HCT116 (cell line): ENCODE results near the gene PPP3R1. TPM values are rescaled to one million over a fixed set of nuclear protein-coding genes. Genes with fewer than 3 reads are reported as not detected.
A peak's percentile ranks its signal among the peaks of the same experiment; 100 is the strongest.

Experiments used
- ATAC-seq: fragments of 200-7000 bp; cut with Tn5 transposase; 2 replicates; pipeline ENCODE4 v1.9.1; 2020; ENCODE audit warnings: mild to moderate bottlenecking, moderate library complexity
- BruUV-seq: library from RNA; stranded (reverse); fragments of 400-500 nt; replicated peaks from 2 replicates; lab custom pipeline; 2021; lab: Mats Ljungman, UMichigan
- CTCF ChIA-PET: fragments of 300-600 bp; sonication (Branson Sonifier 250); formaldehyde crosslinking; loops from one replicate; lab custom pipeline; 2021; ENCODE audit warnings: antibody characterized with exemption; lab: Charles Lee
- POLR2A ChIA-PET: fragments of 300-600, 350-600 bp; sonication (Branson Sonifier 250); formaldehyde crosslinking; loops from one replicate; lab custom pipeline; 2021; ENCODE audit warnings: antibody characterized with exemption; lab: Charles Lee
- RAD21 ChIA-PET, 2 experiments: fragments of 300-600 bp; sonication (Branson Sonifier 250); formaldehyde crosslinking; loops; one replicate each; lab custom pipeline; 2023; ENCODE audit warnings: low total read pairs in 2 of 2; ENCODE audit not compliant: uncharacterized antibody in 2 of 2, unreplicated experiment in 2 of 2, low non-redundant PET in 1 of 2; lab: Charles Lee
- DNase-seq: peaks from one replicate; pipeline ENCODE4 v3.0.0-alpha.2; 2010; ENCODE audit warnings: low read depth, low spot score
- H2AFZ ChIP-seq: fragments of 200-600 bp; shearing (Covaris generic), sonication (generic); 2 replicates; pipeline ENCODE4 v1.6.1; 2017; ENCODE audit warnings: low read depth, mixed run types, mixed read lengths, antibody characterized with exemption, low read length; ENCODE audit not compliant: poor library complexity, severe bottlenecking
- H3K27ac ChIP-seq: 2 replicates; pipeline ENCODE4 v1.5.1; 2012; ENCODE audit warnings: low read depth, low read length
- H3K27me3 ChIP-seq: fragments of 200-600 bp; sonication (generic); 2 replicates; pipeline ENCODE4 v1.6.1; 2016; ENCODE audit warnings: mixed run types, low read length, mixed read lengths; ENCODE audit not compliant: insufficient read depth
- H3K36me3 ChIP-seq, 2 experiments: fragments of 200-500 bp in 1 of 2; fragments of 200-600 bp in 1 of 2; sonication (Bioruptor generic) in 1 of 2; sonication (generic) in 1 of 2; 2 replicates each; pipeline versions ENCODE4 v1.5.1 to v1.6.1; 2014 to 2016; ENCODE audit warnings: low read length in 2 of 2, inconsistent platforms in 1 of 2, mixed read lengths in 1 of 2, mixed run types in 1 of 2; ENCODE audit not compliant: insufficient read depth in 2 of 2, control insufficient read depth in 1 of 2
- H3K4me1 ChIP-seq, 2 experiments: fragments of 200-600 bp in 1 of 2; sonication (generic) in 1 of 2; 2 replicates each; pipeline versions ENCODE4 v1.5.1 to v1.6.1; 2012 to 2017; ENCODE audit warnings: low read length in 2 of 2, inconsistent platforms in 1 of 2, mild to moderate bottlenecking in 1 of 2, mixed read lengths in 1 of 2, mixed run types in 1 of 2, moderate library complexity in 1 of 2; ENCODE audit not compliant: insufficient read depth in 2 of 2, control insufficient read depth in 1 of 2
- H3K4me2 ChIP-seq: fragments of 200-600 bp; sonication (generic); 2 replicates; pipeline ENCODE4 v1.6.1; 2017; ENCODE audit warnings: mixed run types, low read length, mixed read lengths
- H3K4me3 ChIP-seq, 2 experiments: fragments of 200-600 bp in 1 of 2; sonication (generic) in 1 of 2; replicated peaks in 1 of 2; 2 replicates each; pipeline ENCODE4 v1.5.1; 2011 to 2016; ENCODE audit warnings: low read length in 2 of 2, control low read depth in 1 of 2, low read depth in 1 of 2, mild to moderate bottlenecking in 1 of 2, mixed read lengths in 1 of 2, mixed run types in 1 of 2
- H3K79me2 ChIP-seq: fragments of 200-600 bp; sonication (generic); 2 replicates; pipeline ENCODE4 v1.6.1; 2017; ENCODE audit warnings: mild to moderate bottlenecking, mixed run types, low read length, moderate library complexity, mixed read lengths; ENCODE audit not compliant: insufficient read depth
- H3K9ac ChIP-seq: fragments of 200-600 bp; sonication (generic); 2 replicates; pipeline ENCODE4 v1.6.1; 2016; ENCODE audit warnings: low read length, mixed read lengths
- H3K9me2 ChIP-seq: fragments of 200-600 bp; sonication (generic), shearing (Covaris generic); 2 replicates; pipeline ENCODE4 v1.6.1; 2017; ENCODE audit warnings: mixed run types, mild to moderate bottlenecking, moderate library complexity; ENCODE audit not compliant: insufficient read depth
- H3K9me3 ChIP-seq, 2 experiments: fragments of 200-500 bp in 1 of 2; fragments of 200-600 bp in 1 of 2; sonication (Bioruptor generic) in 1 of 2; sonication (generic) in 1 of 2; 2 replicates each; pipeline ENCODE4 v1.6.1; 2014 to 2017; ENCODE audit warnings: low read length in 2 of 2, mixed read lengths in 2 of 2, inconsistent platforms in 1 of 2, low read depth in 1 of 2, mild to moderate bottlenecking in 1 of 2, mixed run types in 1 of 2, moderate library complexity in 1 of 2; ENCODE audit not compliant: control insufficient read depth in 1 of 2, insufficient read depth in 1 of 2
- H4K20me1 ChIP-seq: fragments of 200-600 bp; sonication (generic), shearing (Covaris generic); 2 replicates; pipeline ENCODE4 v1.6.1; 2017; ENCODE audit warnings: mixed run types, mild to moderate bottlenecking, moderate library complexity; ENCODE audit not compliant: insufficient read depth
- CBX3 ChIP-seq: IDR thresholded peaks from 2 replicates; pipeline ENCODE4 v1.6.1; 2012; ENCODE audit warnings: low read depth
- CEBPB ChIP-seq: IDR thresholded peaks from 2 replicates; pipeline ENCODE4 v1.6.1; 2012; ENCODE audit warnings: low read depth
- EGR1 ChIP-seq: IDR thresholded peaks from 2 replicates; pipeline ENCODE4 v1.6.1; 2012; ENCODE audit warnings: low read depth
- EZH2phosphoT487 ChIP-seq: fragments of 200-600 bp; IDR thresholded peaks from 2 replicates; pipeline ENCODE4 v1.6.1; 2018; ENCODE audit warnings: antibody characterized with exemption, borderline replicate concordance
- FOSL1 ChIP-seq: IDR thresholded peaks from 2 replicates; pipeline ENCODE4 v1.6.1; 2012; ENCODE audit warnings: low read depth
- POLR2A ChIP-seq: IDR thresholded peaks from 2 replicates; pipeline ENCODE4 v1.7.0; 2011; ENCODE audit warnings: borderline replicate concordance; ENCODE audit not compliant: insufficient read depth, insufficient read length; ENCODE audit errors: extremely low read depth
- POLR2AphosphoS5 ChIP-seq: IDR thresholded peaks from 2 replicates; pipeline ENCODE4 v1.6.1; 2011; ENCODE audit warnings: mild to moderate bottlenecking, low read depth, low read length, moderate library complexity
- RAD21 ChIP-seq: IDR thresholded peaks from 2 replicates; pipeline ENCODE4 v1.6.1; 2012; ENCODE audit warnings: low read depth, mild to moderate bottlenecking
- SIN3A ChIP-seq: IDR thresholded peaks from 2 replicates; pipeline ENCODE4 v1.6.1; 2012; ENCODE audit warnings: low read depth
- SP1 ChIP-seq: IDR thresholded peaks from 2 replicates; pipeline ENCODE4 v1.6.1; 2012; ENCODE audit warnings: low read depth
- SRF ChIP-seq: IDR thresholded peaks from 2 replicates; pipeline ENCODE4 v1.6.1; 2012; ENCODE audit warnings: low read depth
- TCF7L2 ChIP-seq: IDR thresholded peaks from 2 replicates; pipeline ENCODE4 v1.7.0; 2011; ENCODE audit warnings: borderline replicate concordance, inconsistent platforms; ENCODE audit not compliant: insufficient read depth, insufficient read length; ENCODE audit errors: extremely low read depth
- YY1 ChIP-seq: IDR thresholded peaks from 2 replicates; pipeline ENCODE4 v1.6.1; 2011; ENCODE audit warnings: low read length, low read depth, moderate library complexity, mild to moderate bottlenecking; ENCODE audit not compliant: insufficient replicate concordance; ENCODE audit errors: extremely low read depth
- ZNF274 ChIP-seq: fragments of 200-500 bp; sonication (Bioruptor generic); IDR thresholded peaks from 2 replicates; pipeline ENCODE4 v1.6.1; 2014; ENCODE audit warnings: mild to moderate bottlenecking, low read depth, low read length, inconsistent platforms
- intact Hi-C: fragments of 100-400 bp; cut with micrococcal nuclease; formaldehyde crosslinking; loops from 2 replicates; pipeline ENCODE4 v1.10.0; 2022
- total RNA-seq: library from RNA; stranded (reverse); gene quantifications from one replicate; pipeline ENCODE4 v1.2.1, GENCODE V29; 2021; ENCODE audit not compliant: unreplicated experiment
- TF ChIP-seq, protein P1 (sequence below), 3 experiments: fragments of 200-600 bp in 1 of 3; sonication (generic) in 1 of 3; IDR thresholded peaks in 2 of 3; conservative IDR thresholded peaks in 1 of 3; 2 replicates each; pipeline ENCODE4 v1.5.1; 2012 to 2017; ENCODE audit warnings: low read depth in 2 of 3, low read length in 2 of 3, antibody characterized with exemption in 1 of 3, borderline replicate concordance in 1 of 3, control low read depth in 1 of 3, mild to moderate bottlenecking in 1 of 3, mixed read lengths in 1 of 3, mixed run types in 1 of 3, moderate library complexity in 1 of 3; ENCODE audit not compliant: insufficient read depth in 1 of 3
- TF ChIP-seq, protein P2 (sequence below): IDR thresholded peaks from 2 replicates; pipeline ENCODE4 v1.6.1; 2012

Gene PPP3R1
- total RNA-seq, 1 experiment from 2014 or later, result 69.9 TPM

DNA sequence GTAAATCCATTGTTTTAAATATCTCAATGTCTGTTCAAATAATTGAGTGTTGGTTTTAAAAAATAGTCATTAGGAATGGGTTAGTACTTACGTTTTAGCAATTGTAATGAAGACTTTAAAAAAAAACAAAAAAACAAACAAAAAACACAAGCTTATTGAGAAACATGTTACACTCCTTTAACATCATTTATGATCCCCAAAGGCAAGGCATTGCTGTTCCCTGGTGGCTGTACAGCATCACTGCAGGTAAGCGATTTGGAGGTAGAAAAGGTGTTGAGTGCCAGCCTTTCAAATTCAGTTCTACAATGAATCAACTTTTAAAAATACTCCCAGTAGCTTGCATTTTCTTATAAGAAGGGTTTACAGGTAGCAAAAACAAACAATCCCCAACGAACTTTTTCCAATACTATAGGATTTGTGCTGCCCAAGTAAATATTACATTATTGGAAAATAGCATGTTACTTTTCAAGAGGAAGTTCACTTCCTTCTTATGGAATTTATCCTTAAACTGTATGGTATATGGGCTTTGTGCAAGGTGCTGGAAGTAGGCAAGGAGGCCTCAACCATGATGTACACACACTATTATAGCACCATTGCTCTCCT lies 39.9 kb upstream of the PPP3R1 start:
- Histone ChIP-seq H2AFZ (peak overlapping the region; percentile 90), H3K79me2 (no peaks in the 10 kb centered on the region), H3K4me1 (no peaks in the 10 kb centered on the region), H3K4me2 (no peak overlapping the region), H3K36me3 (no peaks in the 10 kb centered on the region), H3K9me2 (no peaks in the 10 kb centered on the region), H4K20me1 (no peaks in the 10 kb centered on the region), H3K9ac (no peak overlapping the region), H3K4me3 (no peak overlapping the region), H3K27me3 (no peaks in the 10 kb centered on the region), H3K9me3 (no peaks in the 10 kb centered on the region), H3K27ac (no peak overlapping the region)
- ChIA-PET POLR2A (interaction anchor here (1.5 kb wide), 1 partner anchor 11 kb away, joined by 4 read pairs; no protein-coding TSS in a partner anchor), CTCF (interaction anchor here (0.5 to 2.9 kb wide), 14 partner anchors 10 to 261 kb away, joined by 3 to 31 read pairs (median 4); partner anchors contain the start of genes APLF and FBXO48), RAD21 (interaction anchor here in 1 of 2 experiments (1.5 kb wide), 1 partner anchor 149 kb away, joined by 3 read pairs; no protein-coding TSS in a partner anchor)
- peak; percentile 87 for ATAC-seq
- no TSS peak for BruUV-seq
- intact Hi-C loops, result loop anchor here (1.0 kb wide), 1 partner anchor 170 kb away; no protein-coding TSS in a partner anchor
- TF ChIP-seq CEBPB, result 0 out of 2 replicates have a peak, but pooled peaks have one; percentile 26
- TF ChIP-seq ZNF274, result no peak
- TF ChIP-seq FOSL1, result no peak
- TF ChIP-seq, protein P1, sequence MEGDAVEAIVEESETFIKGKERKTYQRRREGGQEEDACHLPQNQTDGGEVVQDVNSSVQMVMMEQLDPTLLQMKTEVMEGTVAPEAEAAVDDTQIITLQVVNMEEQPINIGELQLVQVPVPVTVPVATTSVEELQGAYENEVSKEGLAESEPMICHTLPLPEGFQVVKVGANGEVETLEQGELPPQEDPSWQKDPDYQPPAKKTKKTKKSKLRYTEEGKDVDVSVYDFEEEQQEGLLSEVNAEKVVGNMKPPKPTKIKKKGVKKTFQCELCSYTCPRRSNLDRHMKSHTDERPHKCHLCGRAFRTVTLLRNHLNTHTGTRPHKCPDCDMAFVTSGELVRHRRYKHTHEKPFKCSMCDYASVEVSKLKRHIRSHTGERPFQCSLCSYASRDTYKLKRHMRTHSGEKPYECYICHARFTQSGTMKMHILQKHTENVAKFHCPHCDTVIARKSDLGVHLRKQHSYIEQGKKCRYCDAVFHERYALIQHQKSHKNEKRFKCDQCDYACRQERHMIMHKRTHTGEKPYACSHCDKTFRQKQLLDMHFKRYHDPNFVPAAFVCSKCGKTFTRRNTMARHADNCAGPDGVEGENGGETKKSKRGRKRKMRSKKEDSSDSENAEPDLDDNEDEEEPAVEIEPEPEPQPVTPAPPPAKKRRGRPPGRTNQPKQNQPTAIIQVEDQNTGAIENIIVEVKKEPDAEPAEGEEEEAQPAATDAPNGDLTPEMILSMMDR (IDR thresholded peaks at IDR 0.05 in 2 of 3, conservative IDR thresholded peaks at IDR 0.05 in 1 of 3; ENCODE audit: borderline replicate concordance in 1 of 3, insufficient read depth in 1 of 3, low read depth in 2 of 3, low read length in 2 of 3), result peak; percentile 66 to 90 (median 90); a peak in 5 of 6 replicates
- no peak for TF ChIP-seq POLR2A
- peak; percentile 85 for TF ChIP-seq RAD21
- peak; percentile 24 for DNase-seq

DNA sequence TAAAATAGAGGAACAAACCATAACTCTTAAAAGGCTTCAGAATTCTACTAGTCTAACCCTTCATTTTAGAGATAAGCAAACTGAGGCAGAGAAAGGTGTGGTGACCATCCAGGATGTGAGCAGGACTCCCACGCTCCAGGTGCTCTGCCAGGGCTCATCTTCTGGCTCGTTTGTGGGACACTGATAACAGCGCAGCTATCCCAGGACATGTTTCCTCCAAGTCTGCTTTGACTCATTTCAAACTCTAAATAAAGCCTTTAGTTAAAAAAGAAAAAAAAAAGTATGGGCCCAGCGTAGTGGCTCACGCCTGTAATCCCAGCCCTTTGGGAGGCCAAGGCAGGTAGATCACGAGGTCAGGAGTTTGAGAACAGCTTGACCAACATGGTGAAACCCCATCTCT lies 39.0 kb upstream of the PPP3R1 start:
- Histone ChIP-seq H3K9me2 (no peaks in the 10 kb centered on the region), H3K4me2 (no peak overlapping the region), H3K36me3 (no peaks in the 10 kb centered on the region), H3K4me3 (no peak overlapping the region), H3K4me1 (no peaks in the 10 kb centered on the region), H3K9ac (no peak overlapping the region), H3K27ac (no peak overlapping the region), H2AFZ (no peak overlapping the region), H3K27me3 (peaks cover 3% of the 10 kb centered on the region; the same call in 1 of the 2 replicates), H3K9me3 (no peaks in the 10 kb centered on the region), H3K79me2 (no peaks in the 10 kb centered on the region), H4K20me1 (no peaks in the 10 kb centered on the region)
- no peak for DNase-seq
- BruUV-seq, result no TSS peak
- ChIA-PET POLR2A (no interaction called here), CTCF (interaction anchor here (0.8 to 2.9 kb wide), 6 partner anchors 9 to 176 kb away, joined by 3 to 31 read pairs (median 6); partner anchors contain the start of genes APLF and FBXO48), RAD21 (no interaction called here)
- ATAC-seq, result no peak
- intact Hi-C loops, result no loop called here
- TF ChIP-seq CBX3 (no peak), SP1 (no peak), YY1 (no peak), TCF7L2 (no peak), RAD21 (no peak), EGR1 (no peak), POLR2AphosphoS5 (no peak), FOSL1 (no peak), CEBPB (no peak), SRF (no peak), POLR2A (no peak), SIN3A (no peak), EZH2phosphoT487 (no peak)
- TF ChIP-seq, protein P2, sequence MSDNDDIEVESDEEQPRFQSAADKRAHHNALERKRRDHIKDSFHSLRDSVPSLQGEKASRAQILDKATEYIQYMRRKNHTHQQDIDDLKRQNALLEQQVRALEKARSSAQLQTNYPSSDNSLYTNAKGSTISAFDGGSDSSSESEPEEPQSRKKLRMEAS, result no peak
